OCI-LY3 (cell line): ENCODE data around the gene SIX2.

ENCODE experiments used
- CTCF ChIP-seq: fragments of 200-600, 300-600 bp; sonication (generic); IDR thresholded peaks from 2 replicates; pipeline ENCODE4 v1.5.1; 2014; ENCODE audit warnings: antibody characterized with exemption, low read length, low read depth
- EZH2phosphoT487 ChIP-seq: fragments of 200-600 bp; shearing (Covaris generic); IDR thresholded peaks from 2 replicates; pipeline ENCODE4 v1.6.1; 2018; ENCODE audit warnings: antibody characterized with exemption, mixed run types, low read depth

- TF ChIP-seq CTCF (no peak), EZH2phosphoT487 (no peak)
Observed at GRCh38 chr2:44994377-44994776, 14.9 kb downstream of the SIX2 start.
